Measurements from ENCODE around the gene FADD.

Gene FADD

GRCh38 chr11:70241709-70242108, 38.6 kb downstream of the FADD start:
- DNase-seq: peak; percentile 25

- DNase-seq: no peak
These were observed 39.8 kb downstream of the FADD start for GRCh38 chr11:70242885-70243284.

GRCh38 chr11:70243912-70244652, 41.0 kb downstream of the FADD start:
- no peak for DNase-seq

GRCh38 chr11:70244698-70245097, 41.6 kb downstream of the FADD start:
- no peak for DNase-seq

- DNase-seq: no peak
These were observed 43.1 kb downstream of the FADD start for GRCh38 chr11:70246196-70246595.

- no peak for DNase-seq
These were observed 44.1 kb downstream of the FADD start for GRCh38 chr11:70247042-70247709.

GRCh38 chr11:70247710-70248072, 44.6 kb downstream of the FADD start:
- DNase-seq: peak; percentile 40

GRCh38 chr11:70250876-70251658, 48.0 kb downstream of the FADD start:
- no peak for DNase-seq

GRCh38 chr11:70251659-70252321, 48.7 kb downstream of the FADD start:
- no peak for DNase-seq

- no peak for DNase-seq
These were observed 49.7 kb downstream of the FADD start for GRCh38 chr11:70252844-70253243.

GRCh38 chr11:70255477-70256116, 52.5 kb downstream of the FADD start:
- DNase-seq: peak; percentile 74

Measured in NCI-H69 (cell line).